ENCODE data around the gene NUDT3.

NUDT3 gene

DNA sequence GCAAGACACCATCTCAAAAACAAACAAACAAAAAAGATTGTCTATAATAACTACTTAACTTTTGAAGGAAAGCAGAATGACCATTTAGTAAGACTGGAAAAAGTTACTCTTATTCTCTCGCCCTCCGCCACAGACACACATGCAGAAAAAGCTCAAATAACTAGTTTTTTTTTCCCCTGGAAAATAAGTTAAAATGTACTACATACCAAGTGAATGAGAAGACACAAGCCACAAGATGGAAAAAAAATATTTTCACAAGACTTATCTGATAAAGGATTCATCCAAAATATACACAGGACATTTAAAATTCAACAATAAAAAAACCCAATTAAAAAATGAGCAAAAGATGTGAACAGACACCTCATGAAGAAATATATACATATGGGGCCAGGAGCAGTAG lies 31.9 kb downstream of the NUDT3 start:
- TF ChIP-seq TOX (CRISPR knock-in tag; IDR thresholded peaks at IDR 0.05; ENCODE audit: borderline replicate concordance) (no peak), ZC3H10 (CRISPR knock-in tag; IDR thresholded peaks at IDR 0.05) (no peak), ZNF70 (CRISPR knock-in tag; IDR thresholded peaks at IDR 0.05) (no peak), ZNF8 (CRISPR knock-in tag; IDR thresholded peaks at IDR 0.05) (no peak), CSDC2 (CRISPR knock-in tag; IDR thresholded peaks at IDR 0.05) (no peak), PATZ1 (CRISPR knock-in tag; IDR thresholded peaks at IDR 0.05; ENCODE audit: borderline replicate concordance) (no peak), TSHZ2 (CRISPR knock-in tag; IDR thresholded peaks at IDR 0.05) (no peak), GLIS3 (CRISPR knock-in tag; IDR thresholded peaks at IDR 0.05) (no peak), PPARA (CRISPR knock-in tag; IDR thresholded peaks at IDR 0.05; ENCODE audit: borderline replicate concordance) (no peak), ISL1 (CRISPR knock-in tag; IDR thresholded peaks at IDR 0.05) (no peak), ZFP3 (CRISPR knock-in tag; IDR thresholded peaks at IDR 0.05) (no peak), RARB (CRISPR knock-in tag; IDR thresholded peaks at IDR 0.05) (no peak), CREB5 (CRISPR knock-in tag; IDR thresholded peaks at IDR 0.05; ENCODE audit: low read depth) (no peak), CSRNP3 (CRISPR knock-in tag; IDR thresholded peaks at IDR 0.05) (no peak), SNAI2 (CRISPR knock-in tag; IDR thresholded peaks at IDR 0.05) (no peak), OSR1 (CRISPR knock-in tag; IDR thresholded peaks at IDR 0.05) (no peak), ZNF565 (CRISPR knock-in tag; conservative IDR thresholded peaks at IDR 0.05; ENCODE audit: low read depth) (no peak)
- peak; percentile 62 for ATAC-seq

DNA sequence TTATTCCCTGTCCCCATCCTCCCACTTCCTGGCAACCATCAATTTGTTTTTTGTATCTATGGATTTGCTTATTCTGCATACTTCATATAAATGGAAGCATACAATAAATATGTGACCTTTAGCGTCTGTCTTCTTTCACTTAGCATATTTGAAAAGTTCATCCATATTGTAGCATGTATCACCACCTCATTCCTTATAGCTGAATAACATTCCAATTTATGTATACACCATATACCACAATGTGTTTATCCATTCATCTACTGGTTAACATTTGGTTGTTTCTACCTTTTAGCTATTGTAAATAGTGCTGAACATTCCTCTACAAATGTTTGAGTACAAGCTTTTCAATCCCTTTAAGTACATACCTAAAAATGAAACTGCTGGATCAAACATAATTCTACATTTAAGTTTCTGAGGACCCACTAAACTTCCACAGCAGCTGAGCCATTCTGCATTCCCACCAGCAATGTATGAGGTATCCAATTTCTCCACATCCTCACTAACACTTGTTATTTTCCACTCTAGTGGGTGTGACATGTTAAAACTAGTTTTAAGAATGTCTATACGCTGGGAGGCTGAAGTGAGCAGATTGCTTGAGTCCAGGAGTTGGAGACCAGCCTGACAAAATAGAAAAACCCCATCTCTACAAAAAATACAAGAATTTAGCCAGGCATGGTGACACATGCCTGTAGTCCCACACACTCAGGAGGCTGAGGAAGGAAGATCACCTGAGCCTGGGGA lies 32.9 kb downstream of the NUDT3 start:
- ATAC-seq, result peak; percentile 42
- no peak for TF ChIP-seq ISL1 (CRISPR knock-in tag; IDR thresholded peaks at IDR 0.05)
- no peak for TF ChIP-seq GLIS3 (CRISPR knock-in tag; IDR thresholded peaks at IDR 0.05)
- no peak for TF ChIP-seq PPARA (CRISPR knock-in tag; IDR thresholded peaks at IDR 0.05; ENCODE audit: borderline replicate concordance)
- TF ChIP-seq PATZ1 (CRISPR knock-in tag; IDR thresholded peaks at IDR 0.05; ENCODE audit: borderline replicate concordance), result no peak

DNA sequence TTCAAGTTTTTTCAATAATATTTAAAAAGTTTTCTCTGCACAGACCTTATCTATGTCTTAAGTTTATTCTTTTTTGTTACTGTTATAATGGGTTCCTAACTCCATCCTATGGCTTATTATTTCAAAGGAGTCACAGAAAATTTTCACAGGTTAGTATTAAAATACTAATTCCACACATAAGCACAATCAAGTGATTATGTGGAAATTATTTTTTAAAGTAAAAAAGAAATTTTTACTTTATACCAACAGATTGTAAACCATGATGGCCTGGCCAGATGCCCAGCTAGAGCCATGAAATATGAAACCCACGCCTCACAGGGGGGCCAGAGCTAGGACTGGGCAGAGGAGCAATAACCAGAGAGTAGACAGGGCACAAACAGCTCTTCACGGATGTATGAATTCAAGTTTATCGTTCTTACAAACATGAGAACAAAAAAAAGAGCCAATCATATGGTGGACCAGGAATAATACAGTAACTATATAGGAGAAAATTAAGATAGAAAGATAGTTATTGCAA lies 34.0 kb downstream of the NUDT3 start:
- peak; percentile 92 for ATAC-seq
- TF ChIP-seq ZFP3 (CRISPR knock-in tag; IDR thresholded peaks at IDR 0.05) (no peak), RARB (CRISPR knock-in tag; IDR thresholded peaks at IDR 0.05) (no peak), GLIS3 (CRISPR knock-in tag; IDR thresholded peaks at IDR 0.05) (no peak), BACH2 (CRISPR knock-in tag; IDR thresholded peaks at IDR 0.05; ENCODE audit: borderline replicate concordance) (no peak), TCF4 (CRISPR knock-in tag; IDR thresholded peaks at IDR 0.05; ENCODE audit: borderline replicate concordance) (no peak), PPARA (CRISPR knock-in tag; IDR thresholded peaks at IDR 0.05; ENCODE audit: borderline replicate concordance) (no peak), ZFP30 (CRISPR knock-in tag; IDR thresholded peaks at IDR 0.05) (no peak), TSHZ2 (CRISPR knock-in tag; IDR thresholded peaks at IDR 0.05) (no peak)
- TF ChIP-seq, protein P1, sequence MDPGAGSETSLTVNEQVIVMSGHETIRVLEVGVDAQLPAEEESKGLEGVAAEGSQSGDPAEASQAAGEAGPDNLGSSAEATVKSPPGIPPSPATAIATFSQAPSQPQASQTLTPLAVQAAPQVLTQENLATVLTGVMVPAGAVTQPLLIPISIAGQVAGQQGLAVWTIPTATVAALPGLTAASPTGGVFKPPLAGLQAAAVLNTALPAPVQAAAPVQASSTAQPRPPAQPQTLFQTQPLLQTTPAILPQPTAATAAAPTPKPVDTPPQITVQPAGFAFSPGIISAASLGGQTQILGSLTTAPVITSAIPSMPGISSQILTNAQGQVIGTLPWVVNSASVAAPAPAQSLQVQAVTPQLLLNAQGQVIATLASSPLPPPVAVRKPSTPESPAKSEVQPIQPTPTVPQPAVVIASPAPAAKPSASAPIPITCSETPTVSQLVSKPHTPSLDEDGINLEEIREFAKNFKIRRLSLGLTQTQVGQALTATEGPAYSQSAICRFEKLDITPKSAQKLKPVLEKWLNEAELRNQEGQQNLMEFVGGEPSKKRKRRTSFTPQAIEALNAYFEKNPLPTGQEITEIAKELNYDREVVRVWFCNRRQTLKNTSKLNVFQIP (CRISPR knock-in tag; IDR thresholded peaks at IDR 0.05; ENCODE audit: borderline replicate concordance, low read depth), result no peak

Measured in SK-N-SH treated with all-trans-retinoic acid at 6 μM for 48 hours (cell line).